HepG2 (cell line): Measurements from ENCODE around the gene VKORC1. TPM values are rescaled to one million over a fixed set of nuclear protein-coding genes. Genes with fewer than 3 reads are reported as not detected.

ENCODE experiments used
- AGO2 ChIP-seq: fragments of 200-400 bp; formaldehyde crosslinking; optimal IDR thresholded peaks from 2 replicates; pipeline ENCODE3; 2017; ENCODE audit warnings: mild to moderate bottlenecking, low read depth, low read length, moderate library complexity
- FOXA1 ChIP-seq, 2 experiments: fragments of 450-650 bp in 1 of 2; sonication (generic) in 1 of 2; formaldehyde crosslinking in 1 of 2; IDR thresholded peaks; 2 replicates each; pipeline versions ENCODE4 v1.4.0 to v1.6.1; 2016 to 2020; ENCODE audit warnings: missing genetic modification reagents in 1 of 2
- KLF11 ChIP-seq: IDR thresholded peaks from 2 replicates; pipeline ENCODE4 v1.6.1; 2016; ENCODE audit warnings: missing compliant biosample characterization
- MTA1 ChIP-seq: sonication (generic); formaldehyde crosslinking; IDR thresholded peaks from 2 replicates; pipeline ENCODE4 v1.4.0; 2020; ENCODE audit warnings: missing genetic modification reagents, mild to moderate bottlenecking, borderline replicate concordance
- NFATC3 ChIP-seq: sonication (generic); formaldehyde crosslinking; IDR thresholded peaks from 2 replicates; pipeline ENCODE4 v1.5.1; 2020; ENCODE audit warnings: mild to moderate bottlenecking, missing genetic modification reagents
- PHB2 ChIP-seq: fragments of 450-650 bp; IDR thresholded peaks from 2 replicates; pipeline ENCODE4 v1.6.1; 2018; ENCODE audit not compliant: partially characterized antibody
- SIN3B ChIP-seq: fragments of 150-350 bp; IDR thresholded peaks from 2 replicates; pipeline ENCODE4 v1.6.1; 2014; ENCODE audit warnings: low read length
- SKIL ChIP-seq: sonication (generic); formaldehyde crosslinking; IDR thresholded peaks from 2 replicates; pipeline ENCODE4 v1.8.0; 2022; ENCODE audit warnings: missing genetic modification reagents, mild to moderate bottlenecking, moderate library complexity, borderline replicate concordance
- SRY ChIP-seq: sonication (generic); formaldehyde crosslinking; IDR thresholded peaks from 2 replicates; pipeline ENCODE4 v1.8.0; 2022; ENCODE audit warnings: mild to moderate bottlenecking, missing genetic modification reagents
- ZBTB10 ChIP-seq: sonication (generic); formaldehyde crosslinking; IDR thresholded peaks from 2 replicates; pipeline ENCODE4 v1.4.0; 2020; ENCODE audit warnings: missing genetic modification reagents, borderline replicate concordance
- ZNF343 ChIP-seq: sonication (generic); formaldehyde crosslinking; IDR thresholded peaks from 2 replicates; pipeline ENCODE4 v1.4.0; 2020; ENCODE audit warnings: mild to moderate bottlenecking, missing genetic modification reagents
- ZNF646 ChIP-seq: sonication (generic); formaldehyde crosslinking; IDR thresholded peaks from 2 replicates; pipeline ENCODE4 v1.9.0; 2021; ENCODE audit warnings: mild to moderate bottlenecking, missing genetic modification reagents
- ZNF740 ChIP-seq: sonication (generic); formaldehyde crosslinking; IDR thresholded peaks from 2 replicates; pipeline ENCODE4 v1.4.0; 2020; ENCODE audit warnings: missing genetic modification reagents
- ZNF770 ChIP-seq: sonication (generic); formaldehyde crosslinking; IDR thresholded peaks from 2 replicates; pipeline ENCODE4 v1.5.0; 2020; ENCODE audit warnings: mild to moderate bottlenecking, missing genetic modification reagents
- polyA plus RNA-seq, 8 experiments: library from polyadenylated mRNA; depleted of rRNA in 3 of 8; stranded (reverse) in 7 of 8; unstranded in 1 of 8; fragments of >200 nt; fragmentation: Illumina TruSeq in 4 of 8; extraction: Trizol in 4 of 8; gene quantifications; 2 replicates each; pipeline versions ENCODE4 v1.2.1 to v1.2.3, GENCODE V29; 2011 to 2016; ENCODE audit warnings: low read depth in 4 of 8, missing spikeins in 1 of 8, mixed read lengths in 1 of 8; ENCODE audit not compliant: insufficient read depth in 1 of 8
- total RNA-seq, 5 experiments: library from RNA; depleted of rRNA; stranded (reverse); fragments of >200 nt; fragmentation: Illumina TruSeq; extraction: Trizol; gene quantifications; 2 replicates each; pipeline ENCODE4 v1.2.3, GENCODE V29; 2016; ENCODE audit warnings: low read depth in 1 of 5

The VKORC1 gene
- total and polyA plus RNA-seq, 2 of the 13 experiments (the other 11 are each of a cell fraction or from before 2014, with no cell fraction given): 141 to 615 TPM

GRCh38 chr16:31073142-31073969 lies 21.2 kb downstream of the VKORC1 start (continued):
- TF ChIP-seq MTA1 (CRISPR knock-in tag): peak; percentile 4; the same call in 1 of the 2 replicates
- peak; percentile 59; the same call in 1 of the 2 replicates for TF ChIP-seq SIN3B
- no peak for TF ChIP-seq PHB2
- TF ChIP-seq AGO2: peak; percentile 72
- TF ChIP-seq ZNF770 (CRISPR knock-in tag): peak; percentile 34
- TF ChIP-seq ZNF343 (CRISPR knock-in tag): peak; percentile 31; the same call in 1 of the 2 replicates
- no peak for TF ChIP-seq FOXA1 (IDR thresholded peaks at IDR 0.05)
- no peak for TF ChIP-seq FOXA1 (CRISPR knock-in tag; IDR thresholded peaks at IDR 0.05)
- TF ChIP-seq NFATC3 (CRISPR knock-in tag): no peak
- TF ChIP-seq SRY (CRISPR knock-in tag): no peak
- TF ChIP-seq ZNF740 (CRISPR knock-in tag): peak; percentile 57; the same call in 1 of the 2 replicates
- TF ChIP-seq KLF11: no peak
- TF ChIP-seq ZNF646 (CRISPR knock-in tag): no peak
- TF ChIP-seq SKIL (CRISPR knock-in tag): no peak
- TF ChIP-seq ZBTB10: peak; percentile 75; the same call in 1 of the 2 replicates
